Epithelial cell of proximal tubule (primary cell): Measurements from ENCODE around the gene NSMF. TPM values are rescaled to one million over a fixed set of nuclear protein-coding genes. Genes with fewer than 3 reads are reported as not detected.

ENCODE experiments used
- DNase-seq: peaks from one replicate; pipeline ENCODE4 v3.0.0-alpha.2; 2011; ENCODE audit warnings: low read depth
- H3K4me3 ChIP-seq: 2 replicates; pipeline ENCODE4 v1.5.1; 2011; ENCODE audit warnings: low read depth, mild to moderate bottlenecking, low read length
- CTCF ChIP-seq: conservative IDR thresholded peaks from 2 replicates; pipeline ENCODE4 v1.5.1; 2012; ENCODE audit warnings: low read depth, mild to moderate bottlenecking, low read length
- total RNA-seq: library from RNA; depleted of rRNA; stranded (reverse); fragments of >200 nt; gene quantifications from 2 replicates; pipeline ENCODE4 v1.2.3, GENCODE V29; 2015

NSMF gene
- total RNA-seq, 1 donor from 2014 or later = 62.7 TPM

GRCh38 chr9:137478962-137479861, 20.1 kb upstream of the NSMF start:
- no peak overlapping the region for H3K4me3 ChIP-seq
- no peak for TF ChIP-seq CTCF
- no peak for DNase-seq

DNA sequence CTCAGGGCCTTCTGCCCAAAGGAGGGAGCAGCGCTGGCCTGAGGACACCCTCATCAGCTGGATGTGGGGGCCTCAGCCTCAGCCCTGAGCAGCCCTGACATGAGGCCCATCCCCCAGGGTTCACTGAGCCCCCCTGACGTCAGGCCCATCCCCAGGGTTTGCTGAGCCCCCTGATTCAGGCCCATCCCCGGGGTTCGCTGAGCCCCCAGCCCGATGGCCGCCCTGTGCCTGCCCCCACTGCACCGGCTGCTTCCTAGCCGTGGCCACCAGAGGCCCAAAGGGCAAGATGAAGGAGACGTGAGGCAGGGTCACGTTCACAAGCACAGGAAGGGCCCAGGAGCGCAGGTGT, 19.5 kb upstream of the NSMF start:
- no peak overlapping the region for H3K4me3 ChIP-seq
- no peak for DNase-seq
- TF ChIP-seq CTCF = no peak

- H3K4me3 ChIP-seq = no peak overlapping the region
- no peak for TF ChIP-seq CTCF
- no peak for DNase-seq
These were observed 18.9 kb upstream of the NSMF start for GRCh38 chr9:137477778-137478612.

DNA sequence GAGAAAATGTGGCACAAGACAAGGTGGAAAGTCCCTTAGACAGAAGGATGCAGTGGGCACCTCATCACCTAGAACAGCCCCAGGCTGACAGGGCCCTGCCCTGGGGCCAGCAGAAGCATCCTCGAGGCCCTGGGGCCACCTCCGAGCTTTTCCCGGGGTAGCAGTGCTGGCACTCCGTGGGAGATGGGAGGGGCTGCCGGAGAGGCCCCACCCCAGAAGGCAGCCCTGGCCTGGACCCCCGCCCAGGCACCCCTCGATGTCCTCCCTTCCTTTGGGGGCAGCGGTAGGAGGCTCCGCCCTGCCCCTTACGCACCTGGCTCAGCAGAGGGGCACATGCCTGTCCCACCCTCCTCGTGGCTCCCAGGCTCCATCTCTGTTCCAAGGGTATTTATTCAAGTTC, 17.7 kb upstream of the NSMF start:
- no peak for DNase-seq
- H3K4me3 ChIP-seq = no peak overlapping the region
- TF ChIP-seq CTCF = no peak

DNA sequence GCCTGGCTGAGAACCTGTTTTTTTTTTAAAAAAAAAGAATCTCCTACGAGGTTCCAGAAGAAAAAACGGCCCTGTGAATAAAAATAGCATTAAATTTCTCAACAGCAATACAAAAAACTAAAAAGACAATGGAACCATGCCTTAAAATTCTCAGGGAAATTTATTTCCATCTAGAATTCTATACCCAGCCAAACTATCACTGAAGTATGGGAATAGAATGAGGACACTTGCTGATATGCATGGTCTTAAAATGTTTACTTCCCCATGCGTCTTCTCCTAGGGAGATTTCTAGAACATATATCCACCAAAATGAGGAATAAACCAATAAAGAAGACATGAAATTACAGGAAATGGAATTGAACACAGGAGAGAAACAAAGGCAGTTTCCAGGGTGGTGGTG, 16.5 kb upstream of the NSMF start:
- DNase-seq = no peak
- no peak for TF ChIP-seq CTCF
- H3K4me3 ChIP-seq = no peak overlapping the region

GRCh38 chr9:137474271-137474670, 15.1 kb upstream of the NSMF start:
- no peak for TF ChIP-seq CTCF
- DNase-seq = no peak
- no peak overlapping the region for H3K4me3 ChIP-seq
